Measurements from ENCODE around the gene FTO.

The FTO gene

DNA sequence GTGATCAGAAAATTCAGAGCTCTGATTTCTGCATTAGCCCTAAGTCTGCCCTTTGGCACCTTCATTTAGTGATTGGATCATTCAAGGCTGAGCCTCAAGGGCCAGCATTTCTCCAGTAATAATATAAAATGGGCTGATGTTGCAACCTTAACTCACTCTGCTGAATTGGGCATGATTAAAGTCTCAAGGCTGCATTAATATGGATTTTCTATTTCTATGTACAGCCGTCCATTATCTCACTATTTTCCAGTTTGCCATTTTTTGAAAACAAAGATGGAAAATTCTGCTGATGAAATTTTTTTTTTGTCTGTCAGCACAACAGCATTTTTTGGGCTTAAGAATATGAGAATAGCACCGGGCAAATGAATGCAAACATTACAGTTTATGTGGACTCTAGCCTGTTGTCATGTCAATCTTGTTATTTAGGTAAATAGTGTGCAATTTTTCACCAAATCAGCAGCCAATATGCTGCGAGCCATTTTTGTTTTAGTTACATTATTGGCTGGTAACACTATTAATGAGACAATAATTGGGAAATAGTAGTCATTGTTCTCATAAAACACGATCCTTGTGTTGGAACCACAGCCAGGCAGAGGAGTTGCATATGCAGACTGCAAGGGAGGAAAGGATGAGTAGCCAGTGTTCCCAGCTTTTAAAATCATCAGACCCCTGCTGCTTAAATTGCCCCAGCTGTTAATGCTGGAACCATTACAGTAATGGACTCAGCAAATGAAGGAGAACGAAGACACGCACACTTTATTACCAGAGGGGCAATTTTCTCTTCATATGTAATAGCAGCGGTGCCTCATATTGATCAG, 10.5 kb downstream of the FTO start:
- H3K4me3 ChIP-seq (replicated peaks; ENCODE audit: low read depth, low read length), result no peak overlapping the region
- TF ChIP-seq, protein P1, sequence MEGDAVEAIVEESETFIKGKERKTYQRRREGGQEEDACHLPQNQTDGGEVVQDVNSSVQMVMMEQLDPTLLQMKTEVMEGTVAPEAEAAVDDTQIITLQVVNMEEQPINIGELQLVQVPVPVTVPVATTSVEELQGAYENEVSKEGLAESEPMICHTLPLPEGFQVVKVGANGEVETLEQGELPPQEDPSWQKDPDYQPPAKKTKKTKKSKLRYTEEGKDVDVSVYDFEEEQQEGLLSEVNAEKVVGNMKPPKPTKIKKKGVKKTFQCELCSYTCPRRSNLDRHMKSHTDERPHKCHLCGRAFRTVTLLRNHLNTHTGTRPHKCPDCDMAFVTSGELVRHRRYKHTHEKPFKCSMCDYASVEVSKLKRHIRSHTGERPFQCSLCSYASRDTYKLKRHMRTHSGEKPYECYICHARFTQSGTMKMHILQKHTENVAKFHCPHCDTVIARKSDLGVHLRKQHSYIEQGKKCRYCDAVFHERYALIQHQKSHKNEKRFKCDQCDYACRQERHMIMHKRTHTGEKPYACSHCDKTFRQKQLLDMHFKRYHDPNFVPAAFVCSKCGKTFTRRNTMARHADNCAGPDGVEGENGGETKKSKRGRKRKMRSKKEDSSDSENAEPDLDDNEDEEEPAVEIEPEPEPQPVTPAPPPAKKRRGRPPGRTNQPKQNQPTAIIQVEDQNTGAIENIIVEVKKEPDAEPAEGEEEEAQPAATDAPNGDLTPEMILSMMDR (IDR thresholded peaks at IDR 0.05; ENCODE audit: low read depth, low read length, missing control alignments), result no peak
- DNase-seq (ENCODE audit: extremely low read depth, low read depth), result no peak

DNA sequence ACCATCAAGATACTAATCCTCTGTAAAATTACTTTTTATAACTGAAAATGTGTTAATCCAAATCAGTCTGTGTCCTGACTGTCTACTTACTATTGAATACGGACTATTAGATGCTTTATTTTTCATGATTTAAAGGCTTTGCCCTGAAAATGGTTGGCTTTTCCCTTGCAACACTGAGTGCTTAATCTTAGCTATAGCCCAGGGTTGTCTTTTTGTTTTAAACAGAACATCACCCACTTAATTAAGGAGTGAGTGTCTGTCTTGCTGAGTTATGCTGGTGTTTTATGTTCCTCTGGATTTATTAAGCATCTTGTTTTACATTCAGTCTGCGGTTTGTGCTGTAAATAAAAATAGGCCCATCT, 11.0 kb downstream of the FTO start:
- DNase-seq (ENCODE audit: extremely low read depth, low read depth), result no peak
- H3K4me3 ChIP-seq (replicated peaks; ENCODE audit: low read depth, low read length), result no peak overlapping the region
- TF ChIP-seq, protein P1 (IDR thresholded peaks at IDR 0.05; ENCODE audit: low read depth, low read length, missing control alignments), result no peak

DNA sequence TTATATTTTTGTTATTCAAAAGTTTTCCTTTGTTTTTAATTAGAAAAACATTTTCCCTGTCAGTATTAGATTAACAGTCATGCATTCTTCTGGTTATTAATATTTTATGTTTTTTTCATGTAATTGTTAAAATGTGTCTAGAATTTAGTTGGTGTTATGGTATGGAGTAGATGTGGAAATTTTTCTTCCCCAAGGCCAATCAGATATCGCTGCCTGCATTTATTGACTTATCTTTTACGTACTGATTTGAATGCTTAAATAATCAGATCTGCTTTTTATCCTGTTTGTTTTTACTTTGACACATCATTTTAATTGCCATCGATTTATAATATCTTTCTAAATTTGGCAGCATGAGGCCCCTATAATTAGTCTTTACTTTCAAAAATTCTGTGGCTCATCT, 13.6 kb downstream of the FTO start:
- TF ChIP-seq, protein P1 (IDR thresholded peaks at IDR 0.05; ENCODE audit: low read depth, low read length, missing control alignments), result no peak
- H3K4me3 ChIP-seq (replicated peaks; ENCODE audit: low read depth, low read length), result no peak overlapping the region

DNA sequence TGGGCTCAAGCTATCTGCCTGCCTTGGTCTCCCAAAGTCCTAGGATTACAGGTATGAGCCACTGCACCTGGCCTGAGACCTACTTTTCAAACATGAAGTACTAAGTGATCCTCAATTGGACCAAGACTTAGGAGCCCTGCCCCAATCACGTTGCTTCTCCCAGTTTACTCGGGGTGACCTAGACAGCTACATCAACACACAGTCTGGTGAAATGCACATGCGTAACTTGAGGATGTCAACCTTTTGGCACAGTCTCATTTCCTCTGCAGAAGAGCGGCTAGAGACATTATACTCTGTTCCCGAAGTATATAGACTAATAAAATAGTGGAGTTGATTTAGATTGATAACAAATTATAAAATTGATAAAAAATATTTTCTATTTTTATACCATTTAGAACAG, 17.1 kb downstream of the FTO start:
- no peak overlapping the region for H3K4me3 ChIP-seq (replicated peaks; ENCODE audit: low read depth, low read length)
- TF ChIP-seq, protein P1 (IDR thresholded peaks at IDR 0.05; ENCODE audit: low read depth, low read length, missing control alignments), result no peak

More for the DNA sequence above, 13.6 kb downstream of the FTO start:
- DNase-seq (ENCODE audit: extremely low read depth, low read depth), result no peak

DNA sequence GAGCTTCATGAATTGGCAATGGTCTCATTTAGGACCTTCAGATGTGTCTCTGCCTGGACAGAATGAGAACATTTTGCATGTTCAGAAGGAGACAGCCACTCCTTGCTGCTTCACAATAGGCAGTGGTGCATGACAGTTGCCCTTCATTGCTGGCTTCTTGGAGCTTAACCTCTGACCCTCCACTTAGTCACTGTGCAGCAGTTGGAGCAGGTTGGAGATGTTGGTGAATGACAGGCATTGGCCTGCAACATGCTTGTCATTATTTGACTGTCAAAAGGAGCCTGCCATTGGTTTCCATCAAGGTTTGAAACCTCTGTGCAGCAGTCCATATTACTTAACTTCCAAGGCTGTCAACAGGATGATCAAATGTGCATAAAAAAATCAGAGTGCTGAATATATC, 22.7 kb downstream of the FTO start:
- no peak overlapping the region for H3K4me3 ChIP-seq (replicated peaks; ENCODE audit: low read depth, low read length)
- DNase-seq (ENCODE audit: extremely low read depth, low read depth), result no peak
- TF ChIP-seq, protein P1 (IDR thresholded peaks at IDR 0.05; ENCODE audit: low read depth, low read length, missing control alignments), result no peak

More for the DNA sequence above, 17.1 kb downstream of the FTO start:
- DNase-seq (ENCODE audit: extremely low read depth, low read depth), result no peak

DNA sequence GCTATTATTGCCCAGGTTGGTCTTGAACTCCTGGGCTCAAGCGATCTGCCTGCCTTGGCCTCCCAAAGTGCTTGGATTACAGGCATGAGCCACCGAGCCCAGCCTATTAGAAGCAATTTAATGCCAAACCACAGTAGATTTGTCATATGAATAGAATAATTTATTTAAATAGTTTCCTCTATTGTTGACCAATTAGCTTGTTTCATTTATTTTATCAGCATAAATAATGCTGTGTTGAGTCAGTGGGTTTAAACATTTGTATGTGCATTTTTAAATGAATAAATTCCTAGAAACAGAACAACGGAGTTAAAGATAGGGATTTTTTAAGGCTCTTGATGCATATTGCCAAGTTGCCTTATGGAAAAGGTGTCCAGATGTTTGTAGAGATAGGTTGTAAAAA, 26.7 kb downstream of the FTO start:
- H3K4me3 ChIP-seq (replicated peaks; ENCODE audit: low read depth, low read length), result no peak overlapping the region
- no peak for DNase-seq (ENCODE audit: extremely low read depth, low read depth)
- TF ChIP-seq, protein P1 (IDR thresholded peaks at IDR 0.05; ENCODE audit: low read depth, low read length, missing control alignments), result no peak

Measured in HFF-Myc (cell line).